Esophagus squamous epithelium (tissue), 4 donors: ENCODE results near the gene WDR37.
A peak's percentile ranks its signal among the peaks of the same experiment; 100 is the strongest.

Source experiments
- CTCF ChIP-seq, 6 experiments: fragments of 450-650 bp in 4 of 6; fragments of 200-600 bp in 2 of 6; sonication (generic) in 2 of 6; IDR thresholded peaks; one replicate each; pipeline ENCODE4 v1.5.1; 2016 to 2019; ENCODE audit warnings: antibody characterized with exemption in 6 of 6, mild to moderate bottlenecking in 4 of 6, moderate library complexity in 4 of 6
- POLR2A ChIP-seq, 4 donors: fragments of 450-650 bp; IDR thresholded peaks; one replicate each; pipeline ENCODE4 v1.6.1; 2017; ENCODE audit warnings: antibody characterized with exemption in 4 of 4, mild to moderate bottlenecking in 4 of 4, moderate library complexity in 3 of 4

GRCh38 chr10:1056326-1057105 is at the start of gene WDR37:
- TF ChIP-seq POLR2A (IDR thresholded peaks at IDR 0.05) (peak in 3 of 4 donors; percentile 21 to 81 (median 75)), CTCF (IDR thresholded peaks at IDR 0.05) (peak in 1 of 6 experiments; percentile 7)
